ENCODE data around the gene DUSP6.
A peak's percentile ranks its signal among the peaks of the same experiment; 100 is the strongest.
"Not testable (repeated sequence)": the region's sequence is repeated elsewhere in the genome, so short reads cannot be mapped to it uniquely, and the experiment has no call there.

The DUSP6 gene

GRCh38 chr12:89351489-89352241 lies 636 bp downstream of the DUSP6 start:
- no peak for DNase-seq

- DNase-seq: no peak
These were observed 1.4 kb downstream of the DUSP6 start for GRCh38 chr12:89350630-89351488.

- no peak for DNase-seq
These were observed 2.1 kb downstream of the DUSP6 start for GRCh38 chr12:89350260-89350629.

GRCh38 chr12:89349814-89350213 lies 2.5 kb downstream of the DUSP6 start:
- DNase-seq: no peak

- DNase-seq: no peak
These were observed 3.2 kb downstream of the DUSP6 start for GRCh38 chr12:89348894-89349699.

GRCh38 chr12:89347325-89347829 lies 4.9 kb downstream of the DUSP6 start:
- DNase-seq: no peak

- DNase-seq: no peak
These were observed 5.5 kb downstream of the DUSP6 start for GRCh38 chr12:89346741-89347324.

GRCh38 chr12:89345830-89346740 lies 6.2 kb downstream of the DUSP6 start:
- peak; percentile 70 for DNase-seq

GRCh38 chr12:89345376-89345775 lies 6.9 kb downstream of the DUSP6 start:
- no peak for DNase-seq

- no peak for DNase-seq
These were observed 7.5 kb downstream of the DUSP6 start for GRCh38 chr12:89344862-89345202.

GRCh38 chr12:89344043-89344861 lies 8.0 kb downstream of the DUSP6 start:
- no peak for DNase-seq

- DNase-seq: no peak
These were observed 9.2 kb downstream of the DUSP6 start for GRCh38 chr12:89343127-89343526.

GRCh38 chr12:89340861-89341260 lies 11.4 kb downstream of the DUSP6 start:
- no peak for DNase-seq

GRCh38 chr12:89339526-89339925 lies 12.8 kb downstream of the DUSP6 start:
- DNase-seq: no peak

GRCh38 chr12:89337136-89337535 lies 15.2 kb downstream of the DUSP6 start:
- DNase-seq: not testable (repeated sequence)

- no peak for DNase-seq
These were observed 16.7 kb downstream of the DUSP6 start for GRCh38 chr12:89335452-89336244.

GRCh38 chr12:89334548-89335169 lies 17.6 kb downstream of the DUSP6 start:
- no peak for DNase-seq

GRCh38 chr12:89333564-89334252 lies 18.6 kb downstream of the DUSP6 start:
- DNase-seq: no peak

All from NCI-H2107 (cell line).